HG02588 (cell line): Measurements from ENCODE around the gene VAMP1.
"Not testable (repeated sequence)": the region's sequence is repeated elsewhere in the genome, so short reads cannot be mapped to it uniquely, and the experiment has no call there.

Source experiments
- ATAC-seq: cut with Tn5 transposase; IDR thresholded peaks from one replicate; pipeline ENCODE4 v1.9.1; 2021; ENCODE audit warnings: mild to moderate bottlenecking, moderate library complexity; ENCODE audit not compliant: unreplicated experiment

VAMP1 gene

GRCh38 chr12:6451348-6452244 is 18.9 kb downstream of the VAMP1 start, which contains the start of gene TAPBPL:
Gene TAPBPL (plus strand): TSS chr12:6452042. CDS start chr12:6452249, 207 bp downstream.
- peak; percentile 38 for ATAC-seq

DNA sequence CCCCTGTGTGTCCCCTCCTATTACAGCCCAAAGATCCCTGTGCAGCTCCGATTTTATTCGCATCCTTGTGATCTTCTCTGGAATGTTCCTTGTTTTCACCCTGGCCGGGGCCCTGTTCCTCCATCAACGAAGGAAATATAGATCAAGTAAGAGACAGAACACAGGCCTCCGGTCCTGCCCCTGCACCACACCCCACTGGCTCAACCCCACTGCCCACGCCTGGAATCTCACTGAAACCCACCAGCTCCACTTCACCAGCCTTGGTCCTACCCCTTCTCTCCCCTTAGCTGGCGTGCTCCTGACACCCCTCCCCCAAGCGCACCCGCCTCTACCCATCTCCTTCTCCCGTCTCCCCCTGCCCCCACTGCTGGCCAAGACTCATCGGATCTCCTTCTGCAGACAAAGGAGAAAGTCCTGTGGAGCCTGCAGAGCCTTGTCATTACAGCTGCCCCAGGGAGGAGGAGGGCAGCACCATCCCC is 19.6 kb downstream of the VAMP1 start:
- no peak for ATAC-seq

- ATAC-seq = no peak
Observed at GRCh38 chr12:6450091-6450868, 20.2 kb downstream of the VAMP1 start.

- ATAC-seq = no peak
Observed at GRCh38 chr12:6444704-6445688, 25.5 kb downstream of the VAMP1 start, which contains the start of gene CD27. Gene CD27 (plus strand): TSS chr12:6444955. CDS start chr12:6445096, 141 bp downstream.

DNA sequence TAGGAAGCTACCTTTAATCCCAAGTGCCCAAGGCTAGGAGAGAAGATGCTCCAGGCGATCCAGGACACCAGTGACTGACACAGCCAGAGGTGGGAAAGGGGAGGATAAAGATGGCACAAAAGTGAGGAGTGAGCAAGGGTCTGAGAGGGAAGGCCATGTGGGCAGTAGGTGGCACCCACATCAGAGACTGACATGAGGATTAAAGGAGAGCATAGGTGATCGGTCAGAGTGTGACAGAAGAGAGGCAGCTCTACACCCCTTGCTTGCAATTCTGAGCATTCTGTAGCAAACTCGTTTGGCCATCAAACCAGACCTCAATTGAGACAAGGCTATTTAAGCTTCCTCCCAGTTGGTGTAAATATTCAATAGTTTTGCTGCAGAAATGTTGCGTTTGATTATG is 26.4 kb downstream of the VAMP1 start:
- ATAC-seq = no peak

DNA sequence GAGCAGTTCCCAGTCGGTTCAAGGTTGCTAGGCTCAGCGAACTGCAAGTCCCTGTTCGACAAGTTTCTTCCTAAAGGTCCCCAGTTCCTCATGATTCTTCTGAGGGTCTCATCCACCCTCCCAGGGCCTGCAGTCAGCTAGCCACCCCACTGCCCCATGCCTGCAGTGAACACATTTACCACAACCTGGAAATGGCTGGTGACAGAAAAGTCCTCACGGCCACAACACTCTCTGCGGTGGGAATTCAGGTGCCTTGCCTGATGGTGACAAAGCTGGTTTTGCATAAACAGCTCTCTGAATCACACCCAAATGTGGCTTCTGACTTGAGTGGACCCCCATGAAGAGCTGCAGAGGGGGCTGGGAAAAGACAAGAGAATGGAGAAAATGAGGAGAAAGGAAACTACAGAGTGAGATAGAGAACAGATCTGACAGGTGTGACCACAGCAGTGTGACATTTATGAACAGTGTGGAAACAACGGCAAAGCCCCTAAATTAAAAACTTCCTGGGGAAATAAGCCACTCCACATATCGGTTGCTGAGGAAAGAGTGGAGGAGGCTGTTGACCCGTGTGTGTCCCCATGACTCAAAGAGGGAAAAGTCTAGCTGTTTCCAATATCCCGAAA is 27.0 kb downstream of the VAMP1 start:
- ATAC-seq = no peak

DNA sequence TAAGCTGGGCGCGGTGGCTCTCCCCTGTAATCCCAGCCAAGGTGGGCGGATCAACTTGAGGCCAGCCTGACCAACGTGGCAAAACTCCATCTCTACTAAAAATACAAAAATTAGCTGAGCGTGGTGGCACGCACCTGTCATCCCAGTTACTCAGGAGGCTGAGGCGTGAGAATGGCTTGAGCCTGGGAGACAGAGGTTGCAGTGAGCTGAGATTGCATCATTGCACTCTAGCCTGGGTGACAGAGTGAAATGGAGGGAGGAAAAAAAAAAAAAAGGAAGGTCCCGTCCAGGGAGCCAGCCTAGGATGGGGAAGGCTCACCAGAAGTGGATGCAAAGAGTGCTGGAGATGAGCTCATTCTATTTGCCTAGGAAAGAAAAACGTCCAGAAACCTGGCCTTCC is 27.6 kb downstream of the VAMP1 start:
- ATAC-seq = no peak

DNA sequence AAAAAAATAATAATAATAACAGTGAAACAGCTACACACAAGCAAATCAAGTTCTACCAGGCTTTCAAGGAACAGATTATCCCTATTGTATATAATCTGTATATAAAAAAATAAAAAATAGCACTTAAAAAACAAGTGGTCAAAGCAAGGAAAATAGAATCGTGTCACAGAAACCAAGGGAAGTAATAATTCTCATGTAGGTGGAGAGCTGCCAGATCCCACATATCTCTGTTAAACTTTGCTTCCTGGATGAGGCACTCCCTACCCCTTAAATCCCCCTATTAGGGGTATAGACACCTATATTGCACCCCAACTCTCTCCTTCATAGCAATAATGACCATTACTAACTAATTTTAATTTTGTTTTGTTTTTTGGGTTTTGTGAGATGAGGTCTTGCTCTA is 30.1 kb downstream of the VAMP1 start:
- no peak for ATAC-seq

DNA sequence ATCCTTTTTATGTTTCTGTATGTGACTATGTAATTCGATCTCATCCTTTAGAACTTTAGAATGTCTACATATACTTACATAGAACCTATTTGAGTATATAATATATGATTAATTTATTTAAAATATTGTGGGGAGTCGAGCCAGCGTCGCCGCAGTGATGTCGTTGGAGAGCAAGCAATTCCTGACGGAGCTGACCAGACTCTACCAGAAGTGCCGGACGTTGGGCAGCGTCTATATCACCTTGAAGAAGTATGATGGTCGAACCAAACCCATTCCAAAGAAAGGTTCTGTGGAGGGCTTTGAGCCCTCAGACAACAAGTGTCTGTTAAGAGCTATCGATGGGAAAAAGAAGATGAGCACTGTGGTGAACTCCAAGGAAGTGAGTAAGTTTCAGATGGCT is 32.1 kb downstream of the VAMP1 start:
- no peak for ATAC-seq

- ATAC-seq = no peak
Observed at GRCh38 chr12:6437586-6437985, 32.9 kb downstream of the VAMP1 start.

DNA sequence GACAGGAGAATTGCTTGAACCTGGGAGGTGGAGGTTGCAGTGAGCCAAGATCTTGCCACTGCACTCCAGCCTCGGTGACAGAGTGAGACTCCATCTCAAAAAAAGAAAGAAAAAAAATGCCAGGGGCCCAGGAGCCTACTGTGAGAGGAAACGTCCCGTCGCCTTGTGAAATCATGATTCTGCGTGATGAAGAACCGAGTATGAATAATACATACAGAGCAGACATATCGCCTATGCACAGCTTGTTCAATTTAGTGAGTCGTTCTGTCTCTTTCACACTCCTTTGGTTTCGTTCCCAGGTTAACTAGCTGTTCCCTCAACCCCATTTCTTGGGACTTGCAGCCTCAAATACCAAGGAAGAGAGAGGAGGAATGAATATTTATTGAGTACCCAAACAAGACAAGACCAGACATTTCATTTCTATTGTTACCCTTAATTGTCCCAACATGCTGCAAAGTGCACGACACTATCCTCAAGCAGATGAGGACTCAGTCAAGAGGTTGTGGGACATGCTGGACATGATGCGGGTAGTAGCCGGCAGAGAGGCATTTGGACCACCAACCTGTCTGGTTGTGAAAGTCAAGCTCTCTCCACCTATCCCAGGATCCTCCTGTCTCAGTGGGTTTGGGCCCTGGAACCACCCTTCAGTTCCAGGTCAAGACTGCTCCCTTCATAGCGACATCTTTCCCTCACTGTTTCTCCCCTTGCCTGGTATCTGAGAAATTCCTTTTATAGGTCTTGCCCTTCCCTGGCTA is 34.3 kb downstream of the VAMP1 start:
- no peak for ATAC-seq

DNA sequence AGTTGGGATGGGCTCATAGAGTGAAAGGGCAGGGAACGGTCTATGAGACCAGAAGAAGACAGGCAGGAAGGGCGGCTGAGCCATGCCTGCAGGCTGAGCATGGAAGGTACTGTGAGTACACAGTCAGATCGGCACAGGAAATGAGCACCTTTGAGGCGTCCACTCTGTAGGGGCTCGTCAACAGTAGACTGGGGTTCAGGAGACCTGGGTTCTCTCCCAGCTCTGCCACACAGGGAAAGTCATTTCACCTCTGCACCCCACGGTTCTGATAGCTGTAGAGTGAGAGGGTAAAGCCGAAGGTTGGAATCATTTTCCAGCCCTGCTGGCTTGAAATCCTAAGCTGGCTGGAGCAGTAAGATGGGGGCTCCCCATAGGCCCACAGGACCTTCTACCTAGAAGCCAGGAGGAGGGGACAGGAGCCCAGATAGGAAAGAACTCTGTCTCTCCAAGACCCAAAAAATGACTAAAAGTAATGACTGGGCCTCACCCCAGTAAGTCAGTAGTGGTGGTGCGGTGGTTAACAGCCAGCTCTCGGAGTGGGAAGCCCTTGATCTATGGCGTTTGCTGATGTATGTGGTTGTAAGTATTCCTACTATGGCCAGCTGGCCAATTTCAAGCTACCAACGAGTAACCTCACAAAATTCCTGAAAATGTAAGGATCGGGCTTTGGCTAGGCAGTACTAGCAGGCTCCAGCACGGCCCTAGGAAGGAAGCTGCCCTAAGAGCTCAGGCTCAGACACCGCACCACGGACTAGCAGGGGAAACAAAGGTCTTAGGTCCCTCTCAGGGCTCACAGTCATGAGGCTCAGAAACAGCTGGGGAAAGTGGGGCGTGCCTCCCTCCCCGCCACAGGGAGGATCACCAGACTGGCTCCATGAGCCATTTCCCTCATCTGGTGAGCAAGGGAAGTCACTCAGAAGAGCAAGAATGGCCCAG is 36.0 kb downstream of the VAMP1 start:
- ATAC-seq = no peak

DNA sequence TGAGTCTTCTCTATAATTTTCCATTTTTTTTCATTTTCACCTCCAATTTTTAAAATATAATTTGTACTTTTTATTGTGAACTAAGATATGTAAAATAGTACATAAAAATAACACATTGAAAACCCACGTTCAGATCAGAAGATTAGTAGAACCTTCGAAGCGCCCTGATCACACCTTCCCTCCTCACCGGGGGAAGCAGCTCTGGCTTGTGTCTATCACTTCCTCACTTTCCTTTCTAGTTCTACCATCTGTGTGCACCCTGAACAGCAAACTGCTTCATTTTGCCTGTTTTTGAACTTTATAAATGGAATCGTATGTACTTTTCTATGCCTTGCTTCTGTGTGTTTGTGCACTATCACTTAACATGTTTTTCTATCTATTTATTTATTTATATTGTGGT is 37.5 kb downstream of the VAMP1 start:
- ATAC-seq = no peak

GRCh38 chr12:6430124-6430989 is 40.1 kb downstream of the VAMP1 start:
- ATAC-seq = no peak

- no peak for ATAC-seq
Observed at GRCh38 chr12:6428326-6428725, 42.2 kb downstream of the VAMP1 start.

GRCh38 chr12:6427796-6428195 is 42.7 kb downstream of the VAMP1 start:
- ATAC-seq = not testable (repeated sequence)
